ENCODE measurements around the gene SYT13. TPM values are rescaled to one million over a fixed set of nuclear protein-coding genes. Genes with fewer than 3 reads are reported as not detected.

Gene SYT13
- total RNA-seq, result under 1 TPM in 3 of 4 donors, not detected in 1; 0.23 to 0.83 (median 0.42) TPM

DNA sequence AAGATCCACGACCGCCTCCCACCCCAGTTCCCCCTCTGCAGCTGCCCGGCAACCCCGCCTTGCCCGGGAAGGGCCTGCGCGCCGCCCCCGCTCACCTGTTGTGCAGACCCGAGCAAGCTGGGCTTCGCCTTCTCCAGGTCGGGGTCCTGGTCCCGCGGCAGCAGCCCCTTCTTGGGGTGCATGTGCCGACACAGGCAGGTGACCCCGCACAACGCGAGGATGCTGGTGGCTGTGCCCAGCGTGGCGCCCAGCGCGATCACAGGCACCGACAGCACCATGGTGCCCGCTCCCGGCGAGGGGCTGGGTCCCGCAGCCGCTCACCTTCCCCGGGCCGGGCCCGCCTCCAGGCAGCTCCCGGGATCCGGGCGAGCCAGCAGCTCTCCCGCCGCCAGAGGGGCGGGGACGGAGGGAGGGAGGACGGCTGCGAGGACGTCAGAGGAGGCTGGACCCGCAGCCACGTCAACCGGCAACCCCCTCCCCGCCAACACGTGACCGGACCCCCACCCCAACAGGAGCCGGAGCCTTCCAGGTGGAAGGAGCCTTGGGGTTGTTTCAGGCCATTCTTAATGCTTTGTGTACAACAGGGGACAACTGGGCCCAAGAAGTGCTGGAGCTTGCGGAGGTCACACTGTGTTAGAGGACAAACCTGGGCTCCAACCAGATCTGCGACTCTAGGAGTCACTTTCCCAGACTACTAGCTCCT, at the start of gene SYT13:
SYT13 (minus strand) TSS at position 412 of the 703 bp plus-strand sequence; CDS start at position 278, 134 bp downstream.
- TF ChIP-seq EP300 (IDR thresholded peaks at IDR 0.05) (no peak), POLR2AphosphoS5 (IDR thresholded peaks at IDR 0.05) (no peak), POLR2A (IDR thresholded peaks at IDR 0.05; ENCODE audit: low read depth) (no peak)
- TF ChIP-seq, protein P1, sequence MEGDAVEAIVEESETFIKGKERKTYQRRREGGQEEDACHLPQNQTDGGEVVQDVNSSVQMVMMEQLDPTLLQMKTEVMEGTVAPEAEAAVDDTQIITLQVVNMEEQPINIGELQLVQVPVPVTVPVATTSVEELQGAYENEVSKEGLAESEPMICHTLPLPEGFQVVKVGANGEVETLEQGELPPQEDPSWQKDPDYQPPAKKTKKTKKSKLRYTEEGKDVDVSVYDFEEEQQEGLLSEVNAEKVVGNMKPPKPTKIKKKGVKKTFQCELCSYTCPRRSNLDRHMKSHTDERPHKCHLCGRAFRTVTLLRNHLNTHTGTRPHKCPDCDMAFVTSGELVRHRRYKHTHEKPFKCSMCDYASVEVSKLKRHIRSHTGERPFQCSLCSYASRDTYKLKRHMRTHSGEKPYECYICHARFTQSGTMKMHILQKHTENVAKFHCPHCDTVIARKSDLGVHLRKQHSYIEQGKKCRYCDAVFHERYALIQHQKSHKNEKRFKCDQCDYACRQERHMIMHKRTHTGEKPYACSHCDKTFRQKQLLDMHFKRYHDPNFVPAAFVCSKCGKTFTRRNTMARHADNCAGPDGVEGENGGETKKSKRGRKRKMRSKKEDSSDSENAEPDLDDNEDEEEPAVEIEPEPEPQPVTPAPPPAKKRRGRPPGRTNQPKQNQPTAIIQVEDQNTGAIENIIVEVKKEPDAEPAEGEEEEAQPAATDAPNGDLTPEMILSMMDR (IDR thresholded peaks at IDR 0.05), result no peak
- no peak for DNase-seq (ENCODE audit: extremely low spot score)
- Histone ChIP-seq H3K4me1 (peaks cover 8 to 11% (median 8%) of the 10 kb centered on the region in 4 donors), H3K4me3 (peak within 1 kb of the TSS; percentile 25 to 43 (median 31)), H3K27ac (replicated peaks in 1 of 4) (no peak within 1 kb of the TSS), H3K36me3 (no peaks in the 10 kb centered on the region), H3K9me3 (peaks cover 0 to 10% (median 7%) of the 10 kb centered on the region in 4 donors), H3K27me3 (peaks cover 0 to 90% (median 29%) of the 10 kb centered on the region in 4 donors)
- intact Hi-C loops (cut with DNase I), result no loop called here
- 4% methylated on average over 22 of the region's 50 CpGs for WGBS

DNA sequence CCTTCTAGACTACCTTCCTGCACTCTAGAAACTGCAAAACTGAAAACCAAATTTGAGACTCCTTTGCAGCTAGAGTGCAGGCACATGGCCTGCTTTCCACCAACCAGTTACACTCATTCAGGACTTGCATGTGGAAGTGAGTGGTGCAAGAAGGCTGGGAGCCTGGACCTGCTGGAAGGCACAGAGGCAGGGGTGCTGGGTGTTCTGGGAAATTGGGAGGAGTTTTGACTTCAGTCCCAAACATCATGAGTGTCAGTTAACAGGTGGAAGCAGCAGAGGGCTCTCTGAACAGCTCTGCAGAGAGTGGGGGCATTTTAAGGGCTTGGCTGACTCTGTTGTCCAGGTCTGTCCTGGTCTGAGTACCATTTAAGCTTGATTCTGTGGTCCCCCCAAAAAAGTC, 49.3 kb upstream of the SYT13 start:
- peaks cover 3 to 27% (median 24%) of the 10 kb centered on the region in 4 donors for H3K4me1 ChIP-seq
- intact Hi-C loops (cut with DNase I), result no loop called here
- peak; percentile 66 for DNase-seq (ENCODE audit: extremely low spot score)
- no peak overlapping the region for H3K4me3 ChIP-seq
- no peaks in the 10 kb centered on the region for H3K9me3 ChIP-seq
- H3K27me3 ChIP-seq, result peaks cover 0 to 10% (median 0%) of the 10 kb centered on the region in 4 donors
- H3K36me3 ChIP-seq, result no peaks in the 10 kb centered on the region
- no peak overlapping the region for H3K27ac ChIP-seq (replicated peaks in 1 of 4)
- TF ChIP-seq POLR2A (IDR thresholded peaks at IDR 0.05; ENCODE audit: low read depth), result no peak

- Histone ChIP-seq H3K27ac (replicated peaks in 1 of 4) (no peak overlapping the region), H3K4me1 (peaks cover 3 to 21% (median 18%) of the 10 kb centered on the region in 4 donors), H3K9me3 (no peaks in the 10 kb centered on the region), H3K27me3 (peaks cover 0 to 16% (median 0%) of the 10 kb centered on the region in 4 donors), H3K4me3 (no peak overlapping the region), H3K36me3 (no peaks in the 10 kb centered on the region)
- 76% methylated on average over 5 of the region's 5 CpGs for WGBS
- intact Hi-C loops (cut with DNase I), result loop anchor here (5.0 kb wide), 2 partner anchors 43 to 398 kb away; no protein-coding TSS in a partner anchor
- no peak for DNase-seq (ENCODE audit: extremely low spot score)
- TF ChIP-seq EP300 (IDR thresholded peaks at IDR 0.05) (no peak), POLR2AphosphoS5 (IDR thresholded peaks at IDR 0.05) (no peak), POLR2A (IDR thresholded peaks at IDR 0.05; ENCODE audit: low read depth) (no peak)
- TF ChIP-seq, protein P1 (IDR thresholded peaks at IDR 0.05), result no peak
These were observed 48.7 kb upstream of the SYT13 start for GRCh38 chr11:45334836-45335235.

- intact Hi-C loops (cut with DNase I), result loop anchor here (5.0 kb wide), 2 partner anchors 42 to 397 kb away; no protein-coding TSS in a partner anchor
- H3K27ac ChIP-seq (replicated peaks in 1 of 4), result no peak overlapping the region
- H3K9me3 ChIP-seq, result no peaks in the 10 kb centered on the region
- no peaks in the 10 kb centered on the region for H3K36me3 ChIP-seq
- no peak overlapping the region for H3K4me3 ChIP-seq
- peaks cover 0 to 17% (median 0%) of the 10 kb centered on the region in 4 donors for H3K27me3 ChIP-seq
- peak; percentile 77 for DNase-seq (ENCODE audit: extremely low spot score)
- H3K4me1 ChIP-seq, result peaks cover 3 to 18% (median 15%) of the 10 kb centered on the region in 4 donors
- 91% methylated on average over 10 of the region's 10 CpGs for WGBS
- TF ChIP-seq, protein P1 (IDR thresholded peaks at IDR 0.05), result no peak
- TF ChIP-seq POLR2A (IDR thresholded peaks at IDR 0.05; ENCODE audit: low read depth) (no peak), POLR2AphosphoS5 (IDR thresholded peaks at IDR 0.05) (no peak), EP300 (IDR thresholded peaks at IDR 0.05) (no peak)
These were observed 48.3 kb upstream of the SYT13 start for GRCh38 chr11:45334410-45334809.

Measured in esophagus muscularis mucosa (tissue), 4 donors.